Measurements from ENCODE around the gene FHL2. TPM values are rescaled to one million over a fixed set of nuclear protein-coding genes. Genes with fewer than 3 reads are reported as not detected.
A peak's percentile ranks its signal among the peaks of the same experiment; 100 is the strongest.

FHL2 gene
- total and polyA plus RNA-seq, 12 donors: 41.2 to 213 (median 103) TPM

DNA sequence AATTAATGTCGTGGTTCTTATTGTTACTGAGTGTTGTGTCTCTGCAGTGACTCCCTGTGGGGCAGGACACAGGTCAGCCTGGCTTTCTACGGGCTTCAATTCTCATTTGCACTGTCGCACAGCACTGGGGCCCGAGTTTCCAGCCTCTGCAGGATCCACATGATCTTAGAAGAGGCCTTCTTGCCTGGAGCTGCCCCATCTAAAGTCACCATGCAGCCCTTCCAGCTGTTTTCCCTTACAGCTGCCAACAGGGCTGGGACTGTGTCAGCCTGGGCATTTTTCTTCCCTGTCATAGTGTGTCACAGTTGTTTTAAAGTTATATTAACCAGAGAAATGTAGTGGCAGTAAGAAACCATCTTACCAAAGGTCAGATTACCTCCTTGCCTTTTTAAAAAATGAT, 27.0 kb downstream of the FHL2 start:
- DNase-seq: peak in 2 of 7 donors; percentile 39 to 65
- 57 to 78% (median 74%) methylated on average over 4 of the region's 4 CpGs for WGBS, 4 donors
- Histone ChIP-seq H3K27me3 (no peaks in the 10 kb centered on the region), H3K4me3 (no peak overlapping the region), H3K9me3 (replicated peaks in 1 of 3) (no peaks in the 10 kb centered on the region), H3K36me3 (replicated peaks in 1 of 2) (peaks cover 0 to 50% of the 10 kb centered on the region in 2 donors), H3K27ac (peak overlapping the region in 2 of 5 donors; percentile 83 to 94), H3K4me1 (replicated peaks in 1 of 2) (peaks cover 13 to 31% of the 10 kb centered on the region in 2 donors)
- TF ChIP-seq, protein P1, sequence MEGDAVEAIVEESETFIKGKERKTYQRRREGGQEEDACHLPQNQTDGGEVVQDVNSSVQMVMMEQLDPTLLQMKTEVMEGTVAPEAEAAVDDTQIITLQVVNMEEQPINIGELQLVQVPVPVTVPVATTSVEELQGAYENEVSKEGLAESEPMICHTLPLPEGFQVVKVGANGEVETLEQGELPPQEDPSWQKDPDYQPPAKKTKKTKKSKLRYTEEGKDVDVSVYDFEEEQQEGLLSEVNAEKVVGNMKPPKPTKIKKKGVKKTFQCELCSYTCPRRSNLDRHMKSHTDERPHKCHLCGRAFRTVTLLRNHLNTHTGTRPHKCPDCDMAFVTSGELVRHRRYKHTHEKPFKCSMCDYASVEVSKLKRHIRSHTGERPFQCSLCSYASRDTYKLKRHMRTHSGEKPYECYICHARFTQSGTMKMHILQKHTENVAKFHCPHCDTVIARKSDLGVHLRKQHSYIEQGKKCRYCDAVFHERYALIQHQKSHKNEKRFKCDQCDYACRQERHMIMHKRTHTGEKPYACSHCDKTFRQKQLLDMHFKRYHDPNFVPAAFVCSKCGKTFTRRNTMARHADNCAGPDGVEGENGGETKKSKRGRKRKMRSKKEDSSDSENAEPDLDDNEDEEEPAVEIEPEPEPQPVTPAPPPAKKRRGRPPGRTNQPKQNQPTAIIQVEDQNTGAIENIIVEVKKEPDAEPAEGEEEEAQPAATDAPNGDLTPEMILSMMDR (IDR thresholded peaks at IDR 0.05): no peak
- no peak for TF ChIP-seq POLR2A (IDR thresholded peaks at IDR 0.05)
- intact Hi-C loops (cut with DNase I): loop anchor here (5.0 kb wide), 2 partner anchors 145 to 150 kb away; no protein-coding TSS in a partner anchor

- intact Hi-C loops (cut with DNase I): loop anchor here (5.0 kb wide), 2 partner anchors 146 to 151 kb away; no protein-coding TSS in a partner anchor
- H3K27ac ChIP-seq: peak overlapping the region in 2 of 5 donors; percentile 83 to 94
- DNase-seq: peak in 2 of 7 donors; percentile 20 to 44
- peaks cover 13 to 27% of the 10 kb centered on the region in 2 donors for H3K4me1 ChIP-seq (replicated peaks in 1 of 2)
- no peak overlapping the region for H3K4me3 ChIP-seq
- H3K27me3 ChIP-seq: no peaks in the 10 kb centered on the region
- 81 to 90% (median 85%) methylated on average over 10 of the region's 10 CpGs for WGBS, 4 donors
- H3K36me3 ChIP-seq (replicated peaks in 1 of 2): peaks cover 0 to 54% of the 10 kb centered on the region in 2 donors
- TF ChIP-seq POLR2A (IDR thresholded peaks at IDR 0.05): no peak
- no peaks in the 10 kb centered on the region for H3K9me3 ChIP-seq (replicated peaks in 1 of 3)
Observed at GRCh38 chr2:105371156-105371555, 27.7 kb downstream of the FHL2 start.

GRCh38 chr2:105369777-105370690, 28.8 kb downstream of the FHL2 start:
- 37 to 41% (median 41%) methylated on average over 28 to 30 of the region's 30 CpGs for WGBS, 4 donors

DNA sequence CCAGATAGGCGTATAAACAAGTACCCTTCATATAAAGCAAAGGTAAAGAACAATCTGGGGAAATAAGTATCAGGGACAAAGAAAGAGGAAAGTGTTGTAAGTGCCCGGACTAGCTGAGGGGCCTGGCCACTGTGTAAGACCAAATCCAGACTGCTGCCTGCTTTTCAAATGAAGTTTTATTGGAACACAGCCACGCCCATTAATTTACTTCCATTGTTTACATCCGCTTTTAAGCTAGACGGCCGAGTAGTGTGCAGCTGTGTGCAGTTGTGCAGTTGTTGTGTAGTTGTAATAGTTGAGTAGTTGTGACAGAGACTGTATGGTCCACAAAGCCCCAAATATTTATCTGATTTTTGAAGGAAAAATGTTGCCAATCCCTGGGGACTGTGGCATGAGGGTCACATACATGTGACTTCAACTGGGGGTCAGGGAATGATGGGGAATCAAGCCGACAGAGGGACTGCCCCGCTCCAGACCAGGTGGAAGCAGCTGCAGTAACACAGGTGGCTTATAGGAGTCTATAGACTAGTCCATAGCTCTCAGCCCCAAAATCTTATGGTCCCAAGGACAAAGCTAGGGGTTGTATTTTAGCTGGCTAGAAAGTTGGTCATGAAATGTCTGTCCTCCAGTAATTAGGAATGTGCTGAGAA, 30.0 kb downstream of the FHL2 start:
- H3K36me3 ChIP-seq (replicated peaks in 1 of 2): peaks cover 0 to 72% of the 10 kb centered on the region in 2 donors
- peak in 1 of 2 donors; percentile 1 for TF ChIP-seq POLR2A (IDR thresholded peaks at IDR 0.05)
- TF ChIP-seq, protein P1 (IDR thresholded peaks at IDR 0.05): no peak
- intact Hi-C loops (cut with DNase I): no loop called here

More at GRCh38 chr2:105369777-105370690, 28.8 kb downstream of the FHL2 start:
- Histone ChIP-seq H3K36me3 (replicated peaks in 1 of 2) (peaks cover 0 to 63% of the 10 kb centered on the region in 2 donors), H3K4me3 (no peak overlapping the region), H3K27me3 (no peaks in the 10 kb centered on the region), H3K9me3 (replicated peaks in 1 of 3) (no peaks in the 10 kb centered on the region), H3K27ac (peak overlapping the region in 1 of 5 donors; percentile 94), H3K4me1 (replicated peaks in 1 of 2) (peaks cover 13 to 20% of the 10 kb centered on the region in 2 donors)
- intact Hi-C loops (cut with DNase I): loop anchor here (5.0 kb wide), 2 partner anchors 147 to 152 kb away; no protein-coding TSS in a partner anchor
- TF ChIP-seq, protein P1 (IDR thresholded peaks at IDR 0.05): peak; percentile 87 to 97 (median 94)
- TF ChIP-seq POLR2A (IDR thresholded peaks at IDR 0.05): no peak
- peak; percentile 83 to 95 (median 92) for DNase-seq

More for the DNA sequence above, 30.0 kb downstream of the FHL2 start:
- no peak overlapping the region for H3K4me3 ChIP-seq
- H3K4me1 ChIP-seq (replicated peaks in 1 of 2): peaks cover 8 to 18% of the 10 kb centered on the region in 2 donors
- H3K27ac ChIP-seq: peak overlapping the region in 1 of 5 donors; percentile 94
- H3K9me3 ChIP-seq (replicated peaks in 1 of 3): no peaks in the 10 kb centered on the region
- H3K27me3 ChIP-seq: no peaks in the 10 kb centered on the region
- 70 to 79% (median 75%) methylated on average over 8 of the region's 8 CpGs for WGBS, 4 donors
- DNase-seq: peak in 1 of 7 donors; percentile 19

Data from adrenal gland (tissue), 12 donors.